ENCODE results near the gene RPS25.
A peak's percentile ranks its signal among the peaks of the same experiment; 100 is the strongest.

The RPS25 gene

DNA sequence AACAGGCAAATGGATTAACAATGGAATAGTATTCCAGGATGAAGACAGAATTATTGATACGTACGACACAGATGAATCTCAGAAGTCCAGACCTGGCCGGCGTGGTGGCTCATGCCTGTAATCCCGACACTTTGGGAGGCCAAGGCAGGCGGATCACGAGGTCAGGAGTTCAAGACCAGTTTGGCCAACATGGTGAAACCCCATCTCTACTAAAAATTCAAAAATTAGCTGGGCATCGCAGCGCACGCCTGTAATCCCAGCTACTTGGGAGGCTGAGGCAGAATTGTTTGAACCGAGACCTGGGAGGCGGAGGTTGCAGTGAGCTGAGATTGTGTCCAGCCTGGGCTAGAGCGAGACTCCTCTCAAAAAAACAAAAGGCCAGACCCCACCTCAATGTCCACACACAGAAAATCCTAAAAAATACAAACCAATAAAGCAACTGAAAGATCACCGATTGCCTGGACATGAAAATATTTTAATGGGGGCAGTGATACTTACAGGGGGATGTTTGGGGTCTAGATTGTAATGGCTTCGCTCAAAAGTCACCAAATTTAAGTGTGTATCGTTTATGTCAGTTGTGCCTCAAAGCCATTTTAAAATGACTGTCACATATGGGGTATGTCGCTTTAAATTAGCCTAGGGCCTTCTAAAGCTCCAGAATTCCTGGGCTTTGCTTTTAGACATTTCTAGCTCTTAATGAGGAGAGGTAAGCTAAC lies 3.8 kb downstream of the RPS25 start:
- no peak overlapping the region for H4K8ac ChIP-seq (ENCODE audit: low read depth, low read length)
- H3K36me3 ChIP-seq (ENCODE audit: control insufficient read depth, insufficient read depth, low read length), result peaks cover 18% of the 10 kb centered on the region
- no peak overlapping the region for H3K4me2 ChIP-seq (ENCODE audit: low read length)
- no peak overlapping the region for H3K23ac ChIP-seq (ENCODE audit: low read length)
- no peak overlapping the region for H2AK5ac ChIP-seq (ENCODE audit: low read length)
- no peak overlapping the region for H3K4ac ChIP-seq (ENCODE audit: low read depth, low read length)
- H2BK5ac ChIP-seq (ENCODE audit: low read length), result no peak overlapping the region
- H3K9ac ChIP-seq (ENCODE audit: low read length), result no peak overlapping the region
- H4K5ac ChIP-seq (ENCODE audit: low read length), result no peak overlapping the region
- peaks cover 1% of the 10 kb centered on the region for H3K79me1 ChIP-seq (ENCODE audit: low read length)
- H3K79me2 ChIP-seq (ENCODE audit: control insufficient read depth, insufficient read depth, low read length), result peaks cover 29% of the 10 kb centered on the region
- no peak overlapping the region for H3K27ac ChIP-seq (ENCODE audit: low read depth, low read length)
- no peak overlapping the region for H3K18ac ChIP-seq (ENCODE audit: low read length)
- no peak overlapping the region for H2BK15ac ChIP-seq (replicated peaks; ENCODE audit: low read depth)
- no peaks in the 10 kb centered on the region for H3K27me3 ChIP-seq (ENCODE audit: insufficient read depth, low read length, poor library complexity)
- no peak overlapping the region for H3K56ac ChIP-seq (ENCODE audit: low read length)
- no peaks in the 10 kb centered on the region for H3K4me1 ChIP-seq (ENCODE audit: control insufficient read depth, low read depth, low read length)
- H3K4me3 ChIP-seq (ENCODE audit: low read length), result no peak overlapping the region
- no peak overlapping the region for H2BK120ac ChIP-seq (ENCODE audit: low read depth, low read length)
- WGBS (ENCODE audit: extremely low coverage, insufficient coverage, low lambda C conversion rate), result no CpG with 5 or more reads among the region's 17 CpGs
- no peak for DNase-seq

DNA sequence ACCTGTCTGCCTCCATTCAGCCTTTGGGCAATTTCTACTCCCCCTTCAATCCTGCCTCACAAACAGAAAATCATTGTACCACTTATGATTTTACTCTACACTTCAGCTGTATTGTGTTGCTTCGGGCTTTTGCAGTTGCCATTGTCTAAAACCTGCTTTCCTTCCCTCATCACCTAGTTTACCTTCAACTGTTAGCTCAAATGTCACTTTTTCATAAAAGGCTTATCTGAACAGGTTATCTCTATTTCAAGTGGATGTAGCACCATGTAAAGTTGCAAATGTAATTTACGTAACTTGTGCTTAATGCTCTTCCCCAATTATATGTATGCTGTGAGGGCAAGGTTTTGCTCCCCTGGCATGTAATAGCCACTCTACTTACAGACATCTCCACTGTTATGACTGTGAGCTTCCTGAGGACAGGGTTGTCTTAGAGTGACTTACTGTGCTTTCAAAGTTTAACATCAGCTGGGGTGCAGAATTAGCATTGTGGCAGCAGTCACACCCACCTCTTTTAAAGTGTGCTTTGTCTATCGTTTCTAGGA lies 5.4 kb downstream of the RPS25 start:
- H3K9ac ChIP-seq (ENCODE audit: low read length), result no peak overlapping the region
- H2BK5ac ChIP-seq (ENCODE audit: low read length), result no peak overlapping the region
- no peak overlapping the region for H4K8ac ChIP-seq (ENCODE audit: low read depth, low read length)
- H2BK15ac ChIP-seq (replicated peaks; ENCODE audit: low read depth), result no peak overlapping the region
- H3K27ac ChIP-seq (ENCODE audit: low read depth, low read length), result no peak overlapping the region
- no peaks in the 10 kb centered on the region for H3K4me1 ChIP-seq (ENCODE audit: control insufficient read depth, low read depth, low read length)
- peaks cover 18% of the 10 kb centered on the region for H3K36me3 ChIP-seq (ENCODE audit: control insufficient read depth, insufficient read depth, low read length)
- H3K79me2 ChIP-seq (ENCODE audit: control insufficient read depth, insufficient read depth, low read length), result peaks cover 18% of the 10 kb centered on the region
- H2AK5ac ChIP-seq (ENCODE audit: low read length), result no peak overlapping the region
- H3K4me2 ChIP-seq (ENCODE audit: low read length), result no peak overlapping the region
- H3K79me1 ChIP-seq (ENCODE audit: low read length), result peaks cover 1% of the 10 kb centered on the region
- no peak overlapping the region for H3K56ac ChIP-seq (ENCODE audit: low read length)
- H3K23ac ChIP-seq (ENCODE audit: low read length), result no peak overlapping the region
- no peak overlapping the region for H4K5ac ChIP-seq (ENCODE audit: low read length)
- no peak overlapping the region for H3K18ac ChIP-seq (ENCODE audit: low read length)
- DNase-seq, result no peak
- H2BK120ac ChIP-seq (ENCODE audit: low read depth, low read length), result no peak overlapping the region
- H3K27me3 ChIP-seq (ENCODE audit: insufficient read depth, low read length, poor library complexity), result no peaks in the 10 kb centered on the region
- no peak overlapping the region for H3K4ac ChIP-seq (ENCODE audit: low read depth, low read length)
- no peak overlapping the region for H3K4me3 ChIP-seq (ENCODE audit: low read length)
- WGBS (ENCODE audit: extremely low coverage, insufficient coverage, low lambda C conversion rate), result no CpG with 5 or more reads among the region's 3 CpGs

DNA sequence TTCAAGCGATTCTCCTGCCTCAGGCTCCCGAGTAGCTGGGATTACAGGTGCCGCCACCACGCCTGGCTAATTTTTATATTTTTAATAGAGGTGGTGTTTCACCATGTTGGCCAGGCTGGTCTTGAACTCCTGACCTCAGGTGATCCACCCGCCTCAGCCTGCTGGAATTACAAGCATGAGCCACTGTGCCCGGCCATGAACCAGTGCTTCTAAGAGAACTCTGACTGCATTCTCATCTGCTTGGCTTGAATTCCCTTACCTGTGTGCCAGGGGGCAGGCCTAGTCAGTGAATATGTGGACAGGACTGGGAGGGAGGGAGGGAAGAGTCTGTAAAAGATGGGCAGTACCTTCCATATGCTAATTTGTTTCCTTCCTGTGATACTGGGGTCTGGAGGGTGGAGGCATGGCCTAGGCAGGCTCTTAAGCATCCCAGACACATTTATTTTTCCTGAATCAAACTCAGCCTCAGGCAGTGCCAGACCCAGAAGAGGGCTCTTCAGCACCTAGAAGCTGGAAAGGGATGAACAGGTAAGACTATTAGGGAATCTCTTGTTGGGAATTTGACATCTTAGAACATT lies 6.6 kb downstream of the RPS25 start:
- no peak overlapping the region for H3K9ac ChIP-seq (ENCODE audit: low read length)
- WGBS (ENCODE audit: extremely low coverage, insufficient coverage, low lambda C conversion rate), result no CpG with 5 or more reads among the region's 6 CpGs
- no peak overlapping the region for H3K27ac ChIP-seq (ENCODE audit: low read depth, low read length)
- no peak overlapping the region for H2BK15ac ChIP-seq (replicated peaks; ENCODE audit: low read depth)
- H3K4me1 ChIP-seq (ENCODE audit: control insufficient read depth, low read depth, low read length), result no peaks in the 10 kb centered on the region
- H3K27me3 ChIP-seq (ENCODE audit: insufficient read depth, low read length, poor library complexity), result no peaks in the 10 kb centered on the region
- no peak overlapping the region for H2AK5ac ChIP-seq (ENCODE audit: low read length)
- no peak overlapping the region for H3K56ac ChIP-seq (ENCODE audit: low read length)
- H2BK120ac ChIP-seq (ENCODE audit: low read depth, low read length), result no peak overlapping the region
- peak; percentile 47 for DNase-seq
- no peak overlapping the region for H4K8ac ChIP-seq (ENCODE audit: low read depth, low read length)
- H3K4me3 ChIP-seq (ENCODE audit: low read length), result no peak overlapping the region
- H3K79me2 ChIP-seq (ENCODE audit: control insufficient read depth, insufficient read depth, low read length), result peaks cover 7% of the 10 kb centered on the region
- no peak overlapping the region for H2BK5ac ChIP-seq (ENCODE audit: low read length)
- H3K36me3 ChIP-seq (ENCODE audit: control insufficient read depth, insufficient read depth, low read length), result peaks cover 18% of the 10 kb centered on the region
- H3K4me2 ChIP-seq (ENCODE audit: low read length), result no peak overlapping the region
- H4K5ac ChIP-seq (ENCODE audit: low read length), result no peak overlapping the region
- H3K79me1 ChIP-seq (ENCODE audit: low read length), result peaks cover 1% of the 10 kb centered on the region
- no peak overlapping the region for H3K18ac ChIP-seq (ENCODE audit: low read length)
- no peak overlapping the region for H3K4ac ChIP-seq (ENCODE audit: low read depth, low read length)
- H3K23ac ChIP-seq (ENCODE audit: low read length), result no peak overlapping the region

DNA sequence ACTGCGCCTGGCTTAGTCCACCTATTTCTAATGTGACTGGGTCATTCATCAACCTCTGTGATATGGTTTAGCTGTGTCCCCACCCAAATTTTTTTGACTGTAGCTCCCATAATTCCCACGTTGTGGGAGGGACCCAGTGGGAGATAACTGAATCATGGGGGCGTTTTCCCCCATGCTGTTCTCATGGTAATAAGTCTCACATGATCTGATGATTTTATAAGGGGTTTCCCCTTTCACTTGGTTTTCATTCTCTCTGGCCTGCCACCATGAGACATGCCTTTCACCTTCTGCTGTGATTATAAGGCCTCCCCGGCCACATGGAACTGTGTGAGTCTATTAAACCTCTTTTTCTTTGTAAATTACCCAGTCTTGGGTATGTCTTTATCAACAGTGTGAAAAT lies 11.5 kb downstream of the RPS25 start:
- Histone ChIP-seq H3K27ac (ENCODE audit: low read depth, low read length) (no peak overlapping the region), H4K8ac (ENCODE audit: low read depth, low read length) (no peak overlapping the region), H3K79me1 (ENCODE audit: low read length) (peaks cover 1% of the 10 kb centered on the region), H3K4me3 (ENCODE audit: low read length) (no peak overlapping the region), H3K23ac (ENCODE audit: low read length) (no peak overlapping the region), H3K4ac (ENCODE audit: low read depth, low read length) (no peak overlapping the region), H3K27me3 (ENCODE audit: insufficient read depth, low read length, poor library complexity) (no peaks in the 10 kb centered on the region), H3K4me1 (ENCODE audit: control insufficient read depth, low read depth, low read length) (no peaks in the 10 kb centered on the region), H2AK5ac (ENCODE audit: low read length) (no peak overlapping the region), H3K18ac (ENCODE audit: low read length) (no peak overlapping the region), H4K5ac (ENCODE audit: low read length) (no peak overlapping the region), H3K56ac (ENCODE audit: low read length) (no peak overlapping the region), H2BK5ac (ENCODE audit: low read length) (no peak overlapping the region), H2BK15ac (replicated peaks; ENCODE audit: low read depth) (no peak overlapping the region), H3K9ac (ENCODE audit: low read length) (no peak overlapping the region), H2BK120ac (ENCODE audit: low read depth, low read length) (no peak overlapping the region), H3K4me2 (ENCODE audit: low read length) (no peak overlapping the region), H3K36me3 (ENCODE audit: control insufficient read depth, insufficient read depth, low read length) (no peaks in the 10 kb centered on the region), H3K79me2 (ENCODE audit: control insufficient read depth, insufficient read depth, low read length) (no peaks in the 10 kb centered on the region)
- no CpG with 5 or more reads among the region's 4 CpGs for WGBS (ENCODE audit: extremely low coverage, insufficient coverage, low lambda C conversion rate)
- DNase-seq, result no peak

DNA sequence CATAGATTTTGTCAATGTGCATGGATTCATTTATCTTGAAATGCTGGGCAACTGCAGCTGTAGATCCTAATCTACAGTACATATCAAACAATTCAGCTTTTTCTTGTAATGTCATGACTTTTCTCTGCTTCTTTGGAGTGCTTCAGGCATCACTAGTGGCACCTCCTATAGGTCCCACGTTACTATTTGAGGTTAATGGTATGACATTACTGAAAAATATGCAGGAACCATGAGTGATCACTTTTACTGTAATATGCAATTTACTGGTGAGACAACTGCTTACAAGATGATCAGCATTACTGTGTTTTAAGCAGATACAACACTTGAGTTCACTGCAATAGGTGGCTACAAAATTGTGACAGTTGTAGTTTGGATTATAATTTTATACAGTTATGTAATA lies 17.2 kb downstream of the RPS25 start:
- H3K18ac ChIP-seq (ENCODE audit: low read length), result no peak overlapping the region
- H4K8ac ChIP-seq (ENCODE audit: low read depth, low read length), result no peak overlapping the region
- H3K56ac ChIP-seq (ENCODE audit: low read length), result no peak overlapping the region
- no peak overlapping the region for H4K5ac ChIP-seq (ENCODE audit: low read length)
- no CpG with 5 or more reads among the region's 1 CpG for WGBS (ENCODE audit: extremely low coverage, insufficient coverage, low lambda C conversion rate)
- no peak overlapping the region for H3K23ac ChIP-seq (ENCODE audit: low read length)
- no peak overlapping the region for H2AK5ac ChIP-seq (ENCODE audit: low read length)
- H3K27ac ChIP-seq (ENCODE audit: low read depth, low read length), result no peak overlapping the region
- no peak overlapping the region for H2BK120ac ChIP-seq (ENCODE audit: low read depth, low read length)
- peaks cover 13% of the 10 kb centered on the region for H3K79me1 ChIP-seq (ENCODE audit: low read length)
- no peaks in the 10 kb centered on the region for H3K36me3 ChIP-seq (ENCODE audit: control insufficient read depth, insufficient read depth, low read length)
- H3K4me3 ChIP-seq (ENCODE audit: low read length), result no peak overlapping the region
- no peak for DNase-seq
- no peak overlapping the region for H3K4ac ChIP-seq (ENCODE audit: low read depth, low read length)
- H3K79me2 ChIP-seq (ENCODE audit: control insufficient read depth, insufficient read depth, low read length), result peaks cover 8% of the 10 kb centered on the region
- H2BK15ac ChIP-seq (replicated peaks; ENCODE audit: low read depth), result no peak overlapping the region
- no peaks in the 10 kb centered on the region for H3K27me3 ChIP-seq (ENCODE audit: insufficient read depth, low read length, poor library complexity)
- H3K4me2 ChIP-seq (ENCODE audit: low read length), result no peak overlapping the region
- H3K9ac ChIP-seq (ENCODE audit: low read length), result no peak overlapping the region
- peaks cover 2% of the 10 kb centered on the region for H3K4me1 ChIP-seq (ENCODE audit: control insufficient read depth, low read depth, low read length)
- H2BK5ac ChIP-seq (ENCODE audit: low read length), result no peak overlapping the region
